ENCODE measurements around the gene KBTBD12. TPM values are rescaled to one million over a fixed set of nuclear protein-coding genes. Genes with fewer than 3 reads are reported as not detected.

Gene KBTBD12
- total and polyA plus RNA-seq, 3 experiments from 2014 or later: not detected

- ChIA-PET CTCF (interaction anchor here (1.4 to 1.7 kb wide), 1 partner anchor 386 kb away, joined by 4 to 5 read pairs; no protein-coding TSS in a partner anchor), POLR2A (no interaction called here)
- no peak overlapping the region for H3K27ac Mint-ChIP-seq
- no peaks in the 10 kb centered on the region for H3K36me3 ChIP-seq (ENCODE audit: insufficient read depth, low read length)
- no peaks in the 10 kb centered on the region for H3K4me1 ChIP-seq (ENCODE audit: insufficient read depth, low read length)
- H3K36me3 Mint-ChIP-seq: no peaks in the 10 kb centered on the region
- H3K27me3 ChIP-seq (ENCODE audit: insufficient read depth, low read length, poor library complexity, severe bottlenecking): no peaks in the 10 kb centered on the region
- no peak overlapping the region for H3K4me3 Mint-ChIP-seq
- DNase-seq: no peak
- H3K9me3 Mint-ChIP-seq: no peaks in the 10 kb centered on the region
- peaks cover 8 to 39% of the 10 kb centered on the region in 2 donors for H3K27me3 Mint-ChIP-seq
- H3K4me3 ChIP-seq (ENCODE audit: low read length): no peak overlapping the region
- H3K27ac ChIP-seq (ENCODE audit: low read depth, low read length): no peak overlapping the region
- H3K4me1 Mint-ChIP-seq: no peaks in the 10 kb centered on the region
- H3K9me3 ChIP-seq (ENCODE audit: low read length): no peaks in the 10 kb centered on the region
Measured at GRCh38 chr3:127960421-127960965, 45.5 kb downstream of the KBTBD12 start.

GRCh38 chr3:127961124-127961523, 46.1 kb downstream of the KBTBD12 start:
- CTCF ChIA-PET: interaction anchor here (1.7 kb wide), 1 partner anchor 386 kb away, joined by 5 read pairs; no protein-coding TSS in a partner anchor
- Mint-ChIP-seq H3K4me1 (no peaks in the 10 kb centered on the region), H3K9me3 (no peaks in the 10 kb centered on the region), H3K27ac (no peak overlapping the region), H3K36me3 (no peaks in the 10 kb centered on the region), H3K27me3 (peaks cover 10 to 46% of the 10 kb centered on the region in 2 donors), H3K4me3 (no peak overlapping the region)
- Histone ChIP-seq H3K36me3 (ENCODE audit: insufficient read depth, low read length) (no peaks in the 10 kb centered on the region), H3K4me3 (ENCODE audit: low read length) (no peak overlapping the region), H3K27me3 (ENCODE audit: insufficient read depth, low read length, poor library complexity, severe bottlenecking) (no peaks in the 10 kb centered on the region), H3K9me3 (ENCODE audit: low read length) (no peaks in the 10 kb centered on the region), H3K27ac (ENCODE audit: low read depth, low read length) (no peak overlapping the region), H3K4me1 (ENCODE audit: insufficient read depth, low read length) (no peaks in the 10 kb centered on the region)
- POLR2A ChIA-PET: no interaction called here
- DNase-seq: no peak

DNA sequence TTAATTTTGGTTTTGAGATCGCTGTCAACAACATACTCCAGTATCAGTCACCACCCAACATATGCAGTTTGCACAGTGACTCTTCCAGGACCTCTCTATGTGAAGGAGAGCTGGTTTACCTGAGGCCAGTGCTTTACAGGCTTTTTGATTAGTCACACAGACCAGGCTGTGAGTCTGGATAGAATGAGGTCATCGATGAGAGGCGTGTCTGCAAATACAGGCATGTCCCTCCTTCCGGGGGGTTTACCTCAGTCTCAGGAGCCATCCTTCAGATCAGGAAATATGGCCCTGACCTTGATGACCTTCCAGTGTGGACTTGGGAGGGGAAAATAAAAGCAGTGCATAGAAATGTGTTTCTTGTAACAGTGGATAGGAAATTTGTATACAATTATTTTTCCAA, 46.9 kb downstream of the KBTBD12 start:
- Mint-ChIP-seq H3K9me3 (no peaks in the 10 kb centered on the region), H3K27me3 (peaks cover 11 to 52% of the 10 kb centered on the region in 2 donors), H3K27ac (no peak overlapping the region), H3K4me1 (no peaks in the 10 kb centered on the region), H3K4me3 (no peak overlapping the region), H3K36me3 (peaks cover 0 to 1% (median 0%) of the 10 kb centered on the region in 3 donors)
- DNase-seq: no peak
- Histone ChIP-seq H3K27ac (ENCODE audit: low read depth, low read length) (no peak overlapping the region), H3K9me3 (ENCODE audit: low read length) (no peaks in the 10 kb centered on the region), H3K27me3 (ENCODE audit: insufficient read depth, low read length, poor library complexity, severe bottlenecking) (no peaks in the 10 kb centered on the region), H3K36me3 (ENCODE audit: insufficient read depth, low read length) (no peaks in the 10 kb centered on the region), H3K4me3 (ENCODE audit: low read length) (no peak overlapping the region), H3K4me1 (ENCODE audit: insufficient read depth, low read length) (no peaks in the 10 kb centered on the region)
- CTCF ChIA-PET: interaction anchor here (1.7 kb wide), 1 partner anchor 387 kb away, joined by 5 read pairs; no protein-coding TSS in a partner anchor
- POLR2A ChIA-PET: no interaction called here

DNA sequence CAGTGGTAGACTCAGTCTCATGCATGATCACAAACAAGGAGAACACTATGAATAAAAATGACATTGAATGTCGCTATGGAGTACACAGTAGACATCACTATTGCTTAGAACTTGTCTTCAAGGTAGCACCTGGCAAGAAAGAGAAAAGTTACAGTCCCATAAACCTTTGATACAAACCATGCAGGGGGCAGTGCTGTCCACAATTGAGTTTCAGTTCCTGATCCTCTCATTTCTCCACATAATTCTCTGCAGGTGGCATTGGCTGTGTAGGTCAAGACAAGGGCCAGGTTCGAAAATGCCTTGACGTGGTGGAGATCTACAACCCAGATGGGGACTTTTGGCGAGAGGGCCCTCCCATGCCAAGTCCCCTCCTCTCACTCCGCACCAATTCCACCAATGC, 47.9 kb downstream of the KBTBD12 start:
- Histone ChIP-seq H3K9me3 (ENCODE audit: low read length) (no peaks in the 10 kb centered on the region), H3K27ac (ENCODE audit: low read depth, low read length) (no peak overlapping the region), H3K27me3 (ENCODE audit: insufficient read depth, low read length, poor library complexity, severe bottlenecking) (no peaks in the 10 kb centered on the region), H3K4me1 (ENCODE audit: insufficient read depth, low read length) (no peaks in the 10 kb centered on the region), H3K4me3 (ENCODE audit: low read length) (no peak overlapping the region), H3K36me3 (ENCODE audit: insufficient read depth, low read length) (no peaks in the 10 kb centered on the region)
- Mint-ChIP-seq H3K4me1 (no peaks in the 10 kb centered on the region), H3K27ac (no peak overlapping the region), H3K36me3 (peaks cover 0 to 1% (median 0%) of the 10 kb centered on the region in 3 donors), H3K27me3 (peaks cover 12 to 53% of the 10 kb centered on the region in 2 donors), H3K4me3 (no peak overlapping the region), H3K9me3 (no peaks in the 10 kb centered on the region)
- no peak for DNase-seq
- ChIA-PET CTCF (no interaction called here), POLR2A (no interaction called here)

DNA sequence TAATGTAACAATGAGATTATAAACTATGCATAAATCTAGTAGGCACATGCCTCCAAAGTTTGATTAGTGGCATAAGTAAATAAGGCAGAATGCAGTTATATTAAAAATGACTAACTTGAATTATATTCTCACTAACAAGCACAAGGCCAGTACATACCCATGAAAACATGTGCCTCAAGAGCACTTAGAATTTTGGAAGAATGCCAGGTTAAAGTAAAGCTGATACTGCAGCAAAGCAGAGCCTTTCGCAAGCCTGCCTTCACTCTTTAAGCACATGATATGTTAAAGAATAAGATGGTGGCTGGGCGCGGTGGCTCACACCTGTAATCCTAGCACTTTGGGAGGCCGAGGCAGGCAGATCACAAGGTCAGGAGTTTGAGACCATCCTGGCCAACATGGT, 49.0 kb downstream of the KBTBD12 start:
- no peak overlapping the region for H3K27ac ChIP-seq (ENCODE audit: low read depth, low read length)
- ChIA-PET CTCF (no interaction called here), POLR2A (no interaction called here)
- Mint-ChIP-seq H3K9me3 (no peaks in the 10 kb centered on the region), H3K27me3 (peaks cover 13 to 59% of the 10 kb centered on the region in 2 donors), H3K36me3 (peaks cover 0 to 1% (median 0%) of the 10 kb centered on the region in 3 donors), H3K4me3 (no peak overlapping the region), H3K27ac (no peak overlapping the region), H3K4me1 (no peaks in the 10 kb centered on the region)
- H3K36me3 ChIP-seq (ENCODE audit: insufficient read depth, low read length): no peaks in the 10 kb centered on the region
- no peak for DNase-seq
- no peaks in the 10 kb centered on the region for H3K4me1 ChIP-seq (ENCODE audit: insufficient read depth, low read length)
- H3K9me3 ChIP-seq (ENCODE audit: low read length): no peaks in the 10 kb centered on the region
- H3K4me3 ChIP-seq (ENCODE audit: low read length): no peak overlapping the region
- no peaks in the 10 kb centered on the region for H3K27me3 ChIP-seq (ENCODE audit: insufficient read depth, low read length, poor library complexity, severe bottlenecking)

- DNase-seq: no peak
- H3K27ac Mint-ChIP-seq: no peak overlapping the region
- no peaks in the 10 kb centered on the region for H3K4me1 Mint-ChIP-seq
- H3K27ac ChIP-seq (ENCODE audit: low read depth, low read length): no peak overlapping the region
- no peaks in the 10 kb centered on the region for H3K27me3 ChIP-seq (ENCODE audit: insufficient read depth, low read length, poor library complexity, severe bottlenecking)
- no peaks in the 10 kb centered on the region for H3K36me3 ChIP-seq (ENCODE audit: insufficient read depth, low read length)
- peaks cover 0 to 1% (median 0%) of the 10 kb centered on the region in 3 donors for H3K36me3 Mint-ChIP-seq
- peaks cover 13 to 54% of the 10 kb centered on the region in 2 donors for H3K27me3 Mint-ChIP-seq
- ChIA-PET CTCF (no interaction called here), POLR2A (no interaction called here)
- no peaks in the 10 kb centered on the region for H3K9me3 Mint-ChIP-seq
- no peaks in the 10 kb centered on the region for H3K4me1 ChIP-seq (ENCODE audit: insufficient read depth, low read length)
- H3K9me3 ChIP-seq (ENCODE audit: low read length): no peaks in the 10 kb centered on the region
- no peak overlapping the region for H3K4me3 Mint-ChIP-seq
- no peak overlapping the region for H3K4me3 ChIP-seq (ENCODE audit: low read length)
Measured at GRCh38 chr3:127964816-127965215, 49.8 kb downstream of the KBTBD12 start.

DNA sequence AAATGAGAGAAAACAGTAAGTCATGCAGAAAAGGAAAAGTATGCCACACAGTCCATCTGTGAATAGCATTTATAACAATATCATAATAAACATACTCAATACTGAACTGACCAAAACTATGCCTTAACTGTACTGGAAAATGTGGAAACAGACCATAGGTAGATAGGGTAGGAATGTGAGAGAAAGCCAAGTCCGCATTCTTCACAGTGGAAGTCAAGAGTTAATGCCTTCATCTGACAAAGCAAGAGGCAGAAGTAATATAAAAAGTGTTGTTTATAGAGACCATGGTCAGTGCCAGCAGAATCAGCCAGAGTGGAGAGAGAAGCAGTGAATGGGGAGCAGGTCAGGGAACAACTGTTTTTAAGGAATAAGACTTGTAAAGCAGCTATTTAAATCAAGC, 52.3 kb downstream of the KBTBD12 start:
- H3K4me3 ChIP-seq (ENCODE audit: low read length): no peak overlapping the region
- no peaks in the 10 kb centered on the region for H3K9me3 ChIP-seq (ENCODE audit: low read length)
- Mint-ChIP-seq H3K27ac (no peak overlapping the region), H3K4me3 (no peak overlapping the region), H3K4me1 (no peaks in the 10 kb centered on the region), H3K27me3 (peaks cover 13 to 52% of the 10 kb centered on the region in 2 donors), H3K9me3 (no peaks in the 10 kb centered on the region), H3K36me3 (peaks cover 0 to 1% (median 0%) of the 10 kb centered on the region in 3 donors)
- H3K36me3 ChIP-seq (ENCODE audit: insufficient read depth, low read length): no peaks in the 10 kb centered on the region
- H3K27me3 ChIP-seq (ENCODE audit: insufficient read depth, low read length, poor library complexity, severe bottlenecking): no peaks in the 10 kb centered on the region
- CTCF ChIA-PET: no interaction called here
- H3K27ac ChIP-seq (ENCODE audit: low read depth, low read length): no peak overlapping the region
- H3K4me1 ChIP-seq (ENCODE audit: insufficient read depth, low read length): no peaks in the 10 kb centered on the region
- DNase-seq: no peak
- POLR2A ChIA-PET: no interaction called here

DNA sequence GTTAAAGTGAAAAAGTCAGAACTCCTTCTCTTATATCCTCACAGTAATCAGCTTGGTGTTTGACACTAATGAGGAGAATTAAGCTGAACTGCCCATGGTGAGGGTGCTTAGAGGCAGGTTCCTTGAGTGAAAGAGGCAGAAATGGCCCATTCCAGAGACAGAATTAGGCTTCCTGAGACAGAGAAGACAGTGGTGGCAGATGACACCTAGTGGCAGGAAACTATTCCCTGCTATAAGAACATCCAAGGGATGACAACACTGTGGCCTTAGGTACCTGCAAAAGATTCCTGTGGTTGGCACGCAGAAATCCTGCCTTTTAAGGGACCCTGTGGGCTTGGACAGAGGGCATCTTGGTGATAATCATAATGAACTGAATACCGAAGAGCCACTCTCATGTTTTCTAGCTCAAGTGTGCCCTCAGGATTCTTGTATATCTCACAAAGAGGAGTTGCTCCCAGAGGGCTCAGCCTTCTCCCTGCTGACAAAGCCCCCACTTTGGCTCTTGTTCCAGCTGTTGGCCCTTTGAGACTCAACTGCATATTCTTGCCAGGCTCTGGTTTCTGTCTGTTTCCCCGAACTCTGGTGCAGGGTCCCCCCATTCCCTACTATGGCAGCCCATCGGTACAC, 56.0 kb downstream of the KBTBD12 start:
- Mint-ChIP-seq H3K4me3 (no peak overlapping the region), H3K27ac (no peak overlapping the region), H3K9me3 (no peaks in the 10 kb centered on the region), H3K36me3 (peaks cover 0 to 1% (median 0%) of the 10 kb centered on the region in 3 donors), H3K27me3 (peaks cover 13 to 33% of the 10 kb centered on the region in 2 donors), H3K4me1 (no peaks in the 10 kb centered on the region)
- ChIA-PET POLR2A (no interaction called here), CTCF (interaction anchor here (0.8 to 3.1 kb wide), 3 partner anchors 319 to 396 kb away, joined by 3 to 14 read pairs (median 4); no protein-coding TSS in a partner anchor)
- peak in 1 of 5 donors; percentile 15 for DNase-seq
- Histone ChIP-seq H3K27me3 (ENCODE audit: insufficient read depth, low read length, poor library complexity, severe bottlenecking) (no peaks in the 10 kb centered on the region), H3K27ac (ENCODE audit: low read depth, low read length) (no peak overlapping the region), H3K4me1 (ENCODE audit: insufficient read depth, low read length) (no peaks in the 10 kb centered on the region), H3K36me3 (ENCODE audit: insufficient read depth, low read length) (no peaks in the 10 kb centered on the region), H3K9me3 (ENCODE audit: low read length) (no peaks in the 10 kb centered on the region), H3K4me3 (ENCODE audit: low read length) (no peak overlapping the region)

Data from CD8-positive, alpha-beta memory T cell (primary cell).